GM21423 (cell line): Measurements from ENCODE around the gene SPSB2.
"Not testable (repeated sequence)": the region's sequence is repeated elsewhere in the genome, so short reads cannot be mapped to it uniquely, and the experiment has no call there.

Experiments used
- ATAC-seq: cut with Tn5 transposase; IDR thresholded peaks from one replicate; pipeline ENCODE4 v1.9.1; 2021; ENCODE audit warnings: mild to moderate bottlenecking, moderate library complexity; ENCODE audit not compliant: unreplicated experiment

Gene SPSB2

GRCh38 chr12:6872073-6873048 is 742 bp downstream of the SPSB2 start:
- peak; percentile 33 for ATAC-seq

- ATAC-seq: no peak
Measured at GRCh38 chr12:6871052-6871957, 1.8 kb downstream of the SPSB2 start.

- ATAC-seq: not testable (repeated sequence)
Measured at GRCh38 chr12:6870304-6870703, 2.8 kb downstream of the SPSB2 start.

- no peak for ATAC-seq
Measured at GRCh38 chr12:6869049-6870021, 3.8 kb downstream of the SPSB2 start.

- ATAC-seq: no peak
Measured at GRCh38 chr12:6868211-6869048, 4.7 kb downstream of the SPSB2 start.

GRCh38 chr12:6867413-6868210 is 5.5 kb downstream of the SPSB2 start, which contains the start of gene TPI1:
TPI1 (plus strand) TSS chr12:6867531; CDS start chr12:6867567, 36 bp downstream.
- ATAC-seq: peak; percentile 55

- no peak for ATAC-seq
Measured at GRCh38 chr12:6866920-6867412, 6.1 kb downstream of the SPSB2 start.

GRCh38 chr12:6866163-6866919 is 6.8 kb downstream of the SPSB2 start:
- ATAC-seq: no peak

GRCh38 chr12:6865307-6865706 is 7.8 kb downstream of the SPSB2 start:
- not testable (repeated sequence) for ATAC-seq

GRCh38 chr12:6863586-6864321 is 9.3 kb downstream of the SPSB2 start:
- no peak for ATAC-seq

GRCh38 chr12:6863033-6863432 is 10.1 kb downstream of the SPSB2 start:
- no peak for ATAC-seq

GRCh38 chr12:6861391-6861790 is 11.7 kb downstream of the SPSB2 start:
- no peak for ATAC-seq

- ATAC-seq: no peak
Measured at GRCh38 chr12:6860942-6861341, 12.2 kb downstream of the SPSB2 start.

- ATAC-seq: no peak
Measured at GRCh38 chr12:6860116-6860515, 13.0 kb downstream of the SPSB2 start.

- ATAC-seq: no peak
Measured at GRCh38 chr12:6858799-6859198, 14.3 kb downstream of the SPSB2 start.

GRCh38 chr12:6855322-6855721 is 17.8 kb downstream of the SPSB2 start:
- ATAC-seq: no peak

- ATAC-seq: no peak
Measured at GRCh38 chr12:6854036-6854435, 19.1 kb downstream of the SPSB2 start.
